A673 (cell line): ENCODE data around the gene LANCL2.

Experiments
- EZH2 ChIP-seq: fragments of 200-600 bp; sonication (generic); IDR thresholded peaks from 2 replicates; pipeline ENCODE4 v1.6.1; 2017; ENCODE audit warnings: borderline replicate concordance, low read depth, mild to moderate bottlenecking, mixed read lengths, antibody characterized with exemption, low read length; ENCODE audit not compliant: poor library complexity, severe bottlenecking
- TF ChIP-seq, protein P1 (sequence below): fragments of 300-800, 200-600 bp; sonication (generic); conservative IDR thresholded peaks from 2 replicates; pipeline ENCODE4 v1.5.1; 2017; ENCODE audit warnings: low read depth, mild to moderate bottlenecking, antibody characterized with exemption, low read length, moderate library complexity, mixed read lengths

DNA sequence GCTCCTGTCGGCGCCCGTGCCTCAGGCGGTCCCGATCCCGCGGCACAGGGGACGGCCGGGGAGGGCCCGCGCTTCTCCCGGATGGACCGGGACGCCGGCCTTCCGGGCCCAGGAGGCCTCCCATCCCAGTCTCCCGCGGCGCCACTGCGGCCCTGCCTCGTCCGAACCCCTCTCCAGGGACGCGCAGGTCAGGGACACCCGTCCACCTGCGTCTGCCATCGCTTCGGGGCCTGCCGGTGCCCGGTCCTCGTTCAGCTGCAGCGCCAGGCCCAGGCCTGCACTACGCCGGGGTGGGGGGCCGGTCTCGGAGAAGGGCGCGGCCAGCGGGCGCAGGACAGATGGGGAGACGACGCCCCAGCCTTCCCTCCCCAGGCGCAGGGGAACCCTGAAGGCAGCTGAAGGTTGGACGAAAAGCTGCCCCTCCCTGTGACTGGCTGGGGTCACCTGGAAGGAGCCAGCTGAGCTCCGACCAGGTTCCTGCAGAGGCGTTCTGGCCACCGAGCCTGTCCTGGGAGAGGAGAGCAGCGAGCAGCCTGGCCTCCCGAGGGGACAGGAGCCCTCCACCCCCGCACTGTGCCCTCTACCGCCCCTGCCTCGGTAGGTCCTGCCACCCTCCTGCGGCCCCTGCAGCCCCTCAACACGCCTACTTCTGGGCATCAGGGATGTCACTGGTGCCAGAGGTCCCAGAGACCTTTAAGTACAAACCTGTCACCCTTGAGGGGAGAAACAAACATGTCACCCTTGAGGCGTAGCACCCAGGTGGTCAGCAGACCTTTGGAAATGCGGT lies 84.3 kb downstream of the LANCL2 start:
- TF ChIP-seq, protein P1, sequence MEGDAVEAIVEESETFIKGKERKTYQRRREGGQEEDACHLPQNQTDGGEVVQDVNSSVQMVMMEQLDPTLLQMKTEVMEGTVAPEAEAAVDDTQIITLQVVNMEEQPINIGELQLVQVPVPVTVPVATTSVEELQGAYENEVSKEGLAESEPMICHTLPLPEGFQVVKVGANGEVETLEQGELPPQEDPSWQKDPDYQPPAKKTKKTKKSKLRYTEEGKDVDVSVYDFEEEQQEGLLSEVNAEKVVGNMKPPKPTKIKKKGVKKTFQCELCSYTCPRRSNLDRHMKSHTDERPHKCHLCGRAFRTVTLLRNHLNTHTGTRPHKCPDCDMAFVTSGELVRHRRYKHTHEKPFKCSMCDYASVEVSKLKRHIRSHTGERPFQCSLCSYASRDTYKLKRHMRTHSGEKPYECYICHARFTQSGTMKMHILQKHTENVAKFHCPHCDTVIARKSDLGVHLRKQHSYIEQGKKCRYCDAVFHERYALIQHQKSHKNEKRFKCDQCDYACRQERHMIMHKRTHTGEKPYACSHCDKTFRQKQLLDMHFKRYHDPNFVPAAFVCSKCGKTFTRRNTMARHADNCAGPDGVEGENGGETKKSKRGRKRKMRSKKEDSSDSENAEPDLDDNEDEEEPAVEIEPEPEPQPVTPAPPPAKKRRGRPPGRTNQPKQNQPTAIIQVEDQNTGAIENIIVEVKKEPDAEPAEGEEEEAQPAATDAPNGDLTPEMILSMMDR: no peak
- no peak for TF ChIP-seq EZH2
